Glutamatergic neuron (in vitro differentiated cells): ENCODE data around the gene GAL3ST1. TPM values are rescaled to one million over a fixed set of nuclear protein-coding genes. Genes with fewer than 3 reads are reported as not detected.
"Not testable (repeated sequence)": the region's sequence is repeated elsewhere in the genome, so short reads cannot be mapped to it uniquely, and the experiment has no call there.

Source experiments
- DNase-seq: peaks from one replicate; pipeline ENCODE4 v3.0.0; 2022
- H3K27ac Mint-ChIP-seq: one replicate; pipeline ENCODE4 v1.8.0; 2020; ENCODE audit warnings: mild to moderate bottlenecking, mixed read lengths, inconsistent platforms; ENCODE audit not compliant: unreplicated experiment
- H3K27me3 Mint-ChIP-seq: one replicate; pipeline ENCODE4 v1.8.0; 2020; ENCODE audit warnings: mild to moderate bottlenecking, moderate library complexity, mixed read lengths, inconsistent platforms; ENCODE audit not compliant: unreplicated experiment
- H3K36me3 Mint-ChIP-seq: one replicate; pipeline ENCODE4 v1.8.0; 2020; ENCODE audit warnings: mild to moderate bottlenecking, mixed read lengths, inconsistent platforms; ENCODE audit not compliant: unreplicated experiment
- H3K4me1 Mint-ChIP-seq: one replicate; pipeline ENCODE4 v1.8.0; 2020; ENCODE audit warnings: mild to moderate bottlenecking, low read depth, mixed read lengths, inconsistent platforms; ENCODE audit not compliant: unreplicated experiment
- H3K4me3 Mint-ChIP-seq: one replicate; pipeline ENCODE4 v1.8.0; 2020; ENCODE audit warnings: mild to moderate bottlenecking, mixed read lengths, inconsistent platforms; ENCODE audit not compliant: unreplicated experiment
- H3K9me3 Mint-ChIP-seq: one replicate; pipeline ENCODE4 v1.8.0; 2020; ENCODE audit warnings: mild to moderate bottlenecking, moderate library complexity, mixed read lengths, inconsistent platforms; ENCODE audit not compliant: unreplicated experiment
- total RNA-seq: library from RNA; stranded (reverse); fragmentation: NEBNext Ultra II Directional; extraction: Animal tissue kit (Norgen Biotek cat#: 25700); gene quantifications from one replicate; pipeline ENCODE4 v1.2.1, GENCODE V29; 2021; ENCODE audit not compliant: unreplicated experiment
- TF ChIP-seq, protein P1 (sequence below): fragments of 200-600 bp; sonication (generic); IDR thresholded peaks from one replicate; pipeline ENCODE4 v1.5.0; 2021; ENCODE audit not compliant: partially characterized antibody, unreplicated experiment

The GAL3ST1 gene
- total RNA-seq, 1 donor from 2014 or later, result 1.8 TPM

DNA sequence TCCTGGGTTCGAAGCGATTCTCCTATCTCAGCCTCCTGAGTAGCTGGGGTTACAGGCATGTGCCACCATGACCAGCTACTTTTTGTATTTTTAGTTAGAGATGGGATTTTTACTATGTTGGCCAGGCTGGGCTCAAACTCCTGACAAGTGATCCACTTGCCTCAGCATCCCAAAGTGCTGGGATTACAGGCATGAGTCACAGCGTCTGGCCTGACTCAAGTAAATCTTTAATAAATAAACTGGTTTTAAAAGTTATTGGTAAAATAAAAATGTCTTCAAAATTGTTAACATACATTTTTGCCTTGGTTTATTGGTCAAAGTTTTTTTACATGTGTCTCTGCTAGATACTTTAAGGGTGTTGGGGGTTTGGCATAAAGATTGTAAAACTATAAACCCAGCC lies 24.5 kb upstream of the GAL3ST1 start:
- H3K27ac Mint-ChIP-seq, result no peak overlapping the region
- no peak for DNase-seq
- H3K4me1 Mint-ChIP-seq, result no peaks in the 10 kb centered on the region
- H3K4me3 Mint-ChIP-seq, result no peak overlapping the region
- TF ChIP-seq, protein P1, sequence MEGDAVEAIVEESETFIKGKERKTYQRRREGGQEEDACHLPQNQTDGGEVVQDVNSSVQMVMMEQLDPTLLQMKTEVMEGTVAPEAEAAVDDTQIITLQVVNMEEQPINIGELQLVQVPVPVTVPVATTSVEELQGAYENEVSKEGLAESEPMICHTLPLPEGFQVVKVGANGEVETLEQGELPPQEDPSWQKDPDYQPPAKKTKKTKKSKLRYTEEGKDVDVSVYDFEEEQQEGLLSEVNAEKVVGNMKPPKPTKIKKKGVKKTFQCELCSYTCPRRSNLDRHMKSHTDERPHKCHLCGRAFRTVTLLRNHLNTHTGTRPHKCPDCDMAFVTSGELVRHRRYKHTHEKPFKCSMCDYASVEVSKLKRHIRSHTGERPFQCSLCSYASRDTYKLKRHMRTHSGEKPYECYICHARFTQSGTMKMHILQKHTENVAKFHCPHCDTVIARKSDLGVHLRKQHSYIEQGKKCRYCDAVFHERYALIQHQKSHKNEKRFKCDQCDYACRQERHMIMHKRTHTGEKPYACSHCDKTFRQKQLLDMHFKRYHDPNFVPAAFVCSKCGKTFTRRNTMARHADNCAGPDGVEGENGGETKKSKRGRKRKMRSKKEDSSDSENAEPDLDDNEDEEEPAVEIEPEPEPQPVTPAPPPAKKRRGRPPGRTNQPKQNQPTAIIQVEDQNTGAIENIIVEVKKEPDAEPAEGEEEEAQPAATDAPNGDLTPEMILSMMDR, result no peak
- no peaks in the 10 kb centered on the region for H3K27me3 Mint-ChIP-seq
- H3K36me3 Mint-ChIP-seq, result no peaks in the 10 kb centered on the region
- peaks cover 2% of the 10 kb centered on the region for H3K9me3 Mint-ChIP-seq

DNA sequence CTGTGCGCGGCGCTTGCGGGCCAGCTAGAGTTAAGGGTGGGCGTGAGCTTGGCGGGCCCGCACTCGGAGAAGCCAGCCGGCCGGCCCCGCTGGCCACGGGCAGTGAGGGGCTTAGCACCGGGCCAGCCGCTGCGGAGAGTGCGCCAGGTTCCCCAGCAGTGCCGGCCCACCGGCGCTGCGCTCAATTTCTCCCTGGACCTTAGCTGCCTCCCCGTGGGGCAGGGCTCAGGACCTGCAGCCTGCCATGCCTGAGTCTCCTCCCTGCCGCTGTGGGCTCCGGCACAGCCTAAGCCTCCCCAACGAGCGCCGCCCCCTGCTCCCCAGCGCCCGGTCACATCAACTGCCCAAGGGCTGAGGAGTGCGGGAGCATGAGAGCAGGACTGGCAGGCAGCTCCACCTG lies 22.4 kb upstream of the GAL3ST1 start:
- no peaks in the 10 kb centered on the region for H3K36me3 Mint-ChIP-seq

DNA sequence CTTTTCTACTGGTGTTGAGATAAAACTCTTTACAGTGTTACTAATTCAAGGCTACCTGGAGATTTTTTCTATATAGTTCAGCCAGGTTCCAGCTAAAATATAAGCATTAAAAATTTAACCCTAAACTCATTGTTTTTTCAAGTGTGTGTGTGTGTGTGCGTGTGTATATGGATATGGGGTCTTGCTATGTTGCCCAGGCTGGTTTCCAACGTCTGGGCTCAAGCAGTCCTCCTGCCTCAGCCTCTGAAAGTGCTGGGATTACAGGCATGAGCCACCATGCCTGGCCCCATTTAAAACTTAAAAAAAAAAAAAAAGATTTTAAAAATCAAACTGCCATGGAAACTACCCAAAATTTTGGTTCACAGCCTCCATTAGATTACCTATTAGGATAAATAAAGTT lies 21.7 kb upstream of the GAL3ST1 start:
- DNase-seq, result no peak
- TF ChIP-seq, protein P1, result no peak
- no peaks in the 10 kb centered on the region for H3K9me3 Mint-ChIP-seq
- no peak overlapping the region for H3K4me3 Mint-ChIP-seq
- H3K27ac Mint-ChIP-seq, result no peak overlapping the region
- H3K27me3 Mint-ChIP-seq, result no peaks in the 10 kb centered on the region
- H3K36me3 Mint-ChIP-seq, result no peaks in the 10 kb centered on the region
- no peaks in the 10 kb centered on the region for H3K4me1 Mint-ChIP-seq

More for the DNA sequence above, 22.4 kb upstream of the GAL3ST1 start:
- DNase-seq, result no peak
- Mint-ChIP-seq H3K27me3 (no peaks in the 10 kb centered on the region), H3K27ac (no peak overlapping the region), H3K9me3 (no peaks in the 10 kb centered on the region), H3K4me3 (no peak overlapping the region), H3K4me1 (no peaks in the 10 kb centered on the region)
- TF ChIP-seq, protein P1, result no peak

DNA sequence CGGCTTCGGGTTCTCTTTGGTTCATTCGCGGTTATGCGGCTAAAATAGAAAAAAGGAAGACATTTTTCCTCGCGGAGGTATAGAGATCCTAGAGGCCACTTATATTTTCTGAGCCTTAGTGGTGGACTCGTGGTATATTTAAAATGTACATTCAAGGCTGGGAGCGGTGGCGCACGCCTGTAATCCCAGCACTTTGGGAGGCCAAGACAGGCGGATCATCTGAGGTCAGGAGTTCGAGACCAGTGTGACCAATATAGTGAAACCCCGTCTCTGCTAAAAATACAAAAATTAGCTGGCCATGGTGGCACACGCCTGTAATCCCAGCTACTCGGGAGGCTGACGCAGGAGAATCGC lies 17.9 kb upstream of the GAL3ST1 start:
- not testable (repeated sequence) for H3K4me1 Mint-ChIP-seq, H3K9me3 Mint-ChIP-seq, H3K27me3 Mint-ChIP-seq, H3K36me3 Mint-ChIP-seq, H3K4me3 Mint-ChIP-seq, DNase-seq, H3K27ac Mint-ChIP-seq

DNA sequence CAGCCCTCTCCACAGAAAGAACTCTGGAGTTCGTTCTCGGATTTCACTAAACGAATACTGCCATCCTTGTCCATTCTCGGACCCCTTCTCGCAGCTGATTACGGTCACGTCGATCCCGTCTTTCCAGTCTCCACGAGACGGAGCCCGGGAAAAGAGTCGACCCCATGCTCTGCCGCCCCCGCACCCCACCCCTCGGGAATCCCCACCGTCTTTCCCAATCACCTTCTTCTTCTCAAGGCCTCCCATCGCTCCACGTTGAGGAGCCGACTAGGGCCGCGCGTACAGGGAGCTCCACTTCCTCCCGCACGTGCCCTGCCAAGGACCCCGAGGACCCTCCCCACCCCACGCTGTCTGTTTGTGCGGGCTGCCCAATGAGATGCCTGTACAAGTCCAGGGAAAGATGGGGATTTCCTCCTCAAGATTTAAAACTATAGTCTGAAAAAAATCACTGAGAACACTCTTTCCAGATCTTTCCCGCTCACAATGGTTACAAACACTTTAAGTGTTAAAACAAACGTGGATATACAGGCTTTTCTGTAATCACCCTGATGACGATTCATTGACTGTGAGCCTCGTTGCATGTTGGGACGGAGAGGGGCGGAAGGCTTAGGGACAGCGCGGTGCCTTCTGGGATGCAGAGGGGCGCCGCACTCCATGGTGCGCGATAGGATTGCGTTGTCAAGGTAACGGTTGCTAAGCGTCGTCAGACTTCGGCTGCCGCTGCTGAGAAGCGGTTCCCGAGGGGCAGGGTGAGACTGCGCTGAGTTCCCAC lies 17.3 kb upstream of the GAL3ST1 start, which contains the start of gene PES1:
PES1 (minus strand) TSS at position 323 of the 772 bp plus-strand sequence; CDS start at position 246, 77 bp downstream.
- Mint-ChIP-seq H3K27me3 (no peaks in the 10 kb centered on the region), H3K4me1 (no peaks in the 10 kb centered on the region), H3K9me3 (no peaks in the 10 kb centered on the region), H3K27ac (no peak within 1 kb of the TSS), H3K4me3 (no peak within 1 kb of the TSS), H3K36me3 (no peaks in the 10 kb centered on the region)
- DNase-seq, result peak; percentile 94
- TF ChIP-seq, protein P1, result no peak
